Keratinocyte (primary cell): ENCODE measurements around the gene ZZZ3. TPM values are rescaled to one million over a fixed set of nuclear protein-coding genes. Genes with fewer than 3 reads are reported as not detected.
A peak's percentile ranks its signal among the peaks of the same experiment; 100 is the strongest.
"Not testable (repeated sequence)": the region's sequence is repeated elsewhere in the genome, so short reads cannot be mapped to it uniquely, and the experiment has no call there.

Experiments
- DNase-seq: peaks from one replicate; pipeline ENCODE4 v3.0.0-alpha.2; 2011; ENCODE audit warnings: low read depth, missing footprints, low spot score
- FAIRE-seq: peaks from 2 replicates; lab custom pipeline; 2011; peaks lifted over from hg19 to GRCh38; lab: Jason Lieb, UNC
- H2AFZ ChIP-seq: 2 replicates; pipeline ENCODE4 v1.6.0; 2012; ENCODE audit warnings: low read length, control low read depth, inconsistent platforms; ENCODE audit not compliant: control insufficient read depth
- H3K27ac ChIP-seq: 2 replicates; pipeline ENCODE4 v1.5.1; 2011; ENCODE audit warnings: low read length; ENCODE audit not compliant: control insufficient read depth, insufficient read depth
- H3K27me3 ChIP-seq: 3 replicates; pipeline ENCODE4 v1.6.0; 2011; ENCODE audit warnings: low read length; ENCODE audit not compliant: control insufficient read depth, insufficient read depth; ENCODE audit errors: extremely low read depth
- H3K36me3 ChIP-seq, 2 experiments: 2 replicates in 1 of 2; 3 replicates in 1 of 2; pipeline ENCODE4 v1.5.1; 2011; ENCODE audit warnings: low read length in 2 of 2, mild to moderate bottlenecking in 1 of 2; ENCODE audit not compliant: control insufficient read depth in 2 of 2, insufficient read depth in 2 of 2; ENCODE audit errors: extremely low read depth in 1 of 2
- H3K4me1 ChIP-seq: 3 replicates; pipeline ENCODE4 v1.5.1; 2011; ENCODE audit warnings: low read length; ENCODE audit not compliant: control insufficient read depth, insufficient read depth; ENCODE audit errors: extremely low read depth
- H3K4me2 ChIP-seq: 3 replicates; pipeline ENCODE4 v1.6.0; 2011; ENCODE audit warnings: low read depth, low read length; ENCODE audit not compliant: control insufficient read depth, insufficient read depth; ENCODE audit errors: extremely low read depth
- H3K4me3 ChIP-seq, 3 experiments: fragments of 200-600 bp in 1 of 3; sonication (generic) in 1 of 3; 2 replicates in 2 of 3; 3 replicates in 1 of 3; pipeline ENCODE4 v1.5.1; 2011 to 2016; ENCODE audit warnings: low read length in 3 of 3, mild to moderate bottlenecking in 3 of 3, control low read depth in 2 of 3, inconsistent platforms in 1 of 3, low read depth in 1 of 3, mixed read lengths in 1 of 3, mixed run types in 1 of 3, moderate library complexity in 1 of 3; ENCODE audit not compliant: control insufficient read depth in 2 of 3, insufficient read depth in 2 of 3; ENCODE audit errors: extremely low read depth in 1 of 3
- H3K79me2 ChIP-seq: 2 replicates; pipeline ENCODE4 v1.6.0; 2012; ENCODE audit warnings: low read length; ENCODE audit not compliant: control insufficient read depth, insufficient read depth
- H3K9ac ChIP-seq: 3 replicates; pipeline ENCODE4 v1.6.0; 2011; ENCODE audit warnings: low read length; ENCODE audit not compliant: control insufficient read depth, insufficient read depth; ENCODE audit errors: extremely low read depth
- H3K9me1 ChIP-seq: 3 replicates; pipeline ENCODE4 v1.6.0; 2011; ENCODE audit warnings: low read length; ENCODE audit not compliant: control insufficient read depth, insufficient read depth; ENCODE audit errors: extremely low read depth
- H3K9me3 ChIP-seq: 2 replicates; pipeline ENCODE4 v1.5.1; 2012; ENCODE audit warnings: low read depth, low read length; ENCODE audit not compliant: control insufficient read depth
- H4K20me1 ChIP-seq: 3 replicates; pipeline ENCODE4 v1.6.0; 2011; ENCODE audit warnings: low read length; ENCODE audit not compliant: control insufficient read depth, insufficient read depth; ENCODE audit errors: extremely low read depth
- CTCF ChIP-seq, 3 experiments: IDR thresholded peaks in 1 of 3; conservative IDR thresholded peaks in 1 of 3; optimal IDR thresholded peaks in 1 of 3; 2 replicates in 2 of 3; 3 replicates in 1 of 3; pipeline versions ENCODE3 to v1.5.1; 2011; ENCODE audit warnings: low read length in 3 of 3, mild to moderate bottlenecking in 3 of 3, moderate library complexity in 2 of 3, control low read depth in 1 of 3, inconsistent platforms in 1 of 3; ENCODE audit not compliant: insufficient read depth in 2 of 3; ENCODE audit errors: extremely low read depth in 1 of 3
- EZH2 ChIP-seq: IDR thresholded peaks from one replicate; pipeline ENCODE4 v1.6.1; 2012; ENCODE audit warnings: inconsistent platforms, mild to moderate bottlenecking, low read length, moderate library complexity
- dilution Hi-C: fragments of 300-500 bp; cut with MboI; formaldehyde crosslinking; loops from one replicate; pipeline ENCODE4 v1.7.0; 2020; ENCODE audit warnings: low sequenced_read_pairs; ENCODE audit not compliant: extremely low pct_ligation_motif_present
- polyA plus RNA-seq, 5 experiments: library from polyadenylated mRNA; depleted of rRNA in 3 of 5; stranded (reverse) in 3 of 5; stranded (forward) in 1 of 5; unstranded in 1 of 5; fragments of >200 nt; gene quantifications; 1 replicate in 1 of 5; 2 replicates in 3 of 5; 3 replicates in 1 of 5; pipeline versions ENCODE4 v1.2.1 to v1.2.3, GENCODE V29; 2011 to 2012; ENCODE audit warnings: missing spikeins in 2 of 5, low read depth in 1 of 5, low replicate concordance in 1 of 5

Gene ZZZ3
- polyA plus RNA-seq, 1 donor (not counting 4 experiments of a cell fraction or from before 2014, with no cell fraction given), result 30.6 TPM

- H4K20me1 ChIP-seq, result peaks cover 4% of the 10 kb centered on the region
- no peaks in the 10 kb centered on the region for H3K9me1 ChIP-seq
- H3K4me3 ChIP-seq, result no peak overlapping the region
- no peak overlapping the region for H3K9ac ChIP-seq
- DNase-seq, result no peak
- no peak overlapping the region for H2AFZ ChIP-seq
- no peaks in the 10 kb centered on the region for H3K27me3 ChIP-seq
- peaks cover 85% of the 10 kb centered on the region for H3K79me2 ChIP-seq
- no peaks in the 10 kb centered on the region for H3K9me3 ChIP-seq
- dilution Hi-C loops, result no loop called here
- H3K4me1 ChIP-seq, result peaks cover 14% of the 10 kb centered on the region
- TF ChIP-seq CTCF (optimal IDR thresholded peaks at IDR 0.05 in 1 of 3, IDR thresholded peaks at IDR 0.05 in 1 of 3, conservative IDR thresholded peaks at IDR 0.05 in 1 of 3; ENCODE audit: extremely low read depth in 1 of 3, insufficient read depth in 2 of 3, low read length in 3 of 3), result no peak
- TF ChIP-seq EZH2, result no peak
- H3K27ac ChIP-seq, result no peak overlapping the region
- peaks cover 0 to 4% of the 10 kb centered on the region in 2 experiments for H3K36me3 ChIP-seq
- FAIRE-seq, result no peak
- peak overlapping the region; percentile 13 for H3K4me2 ChIP-seq
These were observed 3.5 kb downstream of the ZZZ3 start for GRCh38 chr1:77678660-77679610.

- H3K4me1 ChIP-seq, H3K36me3 ChIP-seq, dilution Hi-C loops, DNase-seq, H3K9me1 ChIP-seq, H3K9ac ChIP-seq, H4K20me1 ChIP-seq, H2AFZ ChIP-seq, H3K27me3 ChIP-seq, H3K4me3 ChIP-seq, FAIRE-seq, H3K27ac ChIP-seq, H3K9me3 ChIP-seq, H3K4me2 ChIP-seq: not testable (repeated sequence)
- H3K79me2 ChIP-seq, result peaks cover 100% of the 10 kb centered on the region
These were observed 7.7 kb downstream of the ZZZ3 start for GRCh38 chr1:77674807-77675206.
